ENCODE data around the gene PCDHA8. TPM values are rescaled to one million over a fixed set of nuclear protein-coding genes. Genes with fewer than 3 reads are reported as not detected.
"Not testable (repeated sequence)": the region's sequence is repeated elsewhere in the genome, so short reads cannot be mapped to it uniquely, and the experiment has no call there.

The PCDHA8 gene, protein sequence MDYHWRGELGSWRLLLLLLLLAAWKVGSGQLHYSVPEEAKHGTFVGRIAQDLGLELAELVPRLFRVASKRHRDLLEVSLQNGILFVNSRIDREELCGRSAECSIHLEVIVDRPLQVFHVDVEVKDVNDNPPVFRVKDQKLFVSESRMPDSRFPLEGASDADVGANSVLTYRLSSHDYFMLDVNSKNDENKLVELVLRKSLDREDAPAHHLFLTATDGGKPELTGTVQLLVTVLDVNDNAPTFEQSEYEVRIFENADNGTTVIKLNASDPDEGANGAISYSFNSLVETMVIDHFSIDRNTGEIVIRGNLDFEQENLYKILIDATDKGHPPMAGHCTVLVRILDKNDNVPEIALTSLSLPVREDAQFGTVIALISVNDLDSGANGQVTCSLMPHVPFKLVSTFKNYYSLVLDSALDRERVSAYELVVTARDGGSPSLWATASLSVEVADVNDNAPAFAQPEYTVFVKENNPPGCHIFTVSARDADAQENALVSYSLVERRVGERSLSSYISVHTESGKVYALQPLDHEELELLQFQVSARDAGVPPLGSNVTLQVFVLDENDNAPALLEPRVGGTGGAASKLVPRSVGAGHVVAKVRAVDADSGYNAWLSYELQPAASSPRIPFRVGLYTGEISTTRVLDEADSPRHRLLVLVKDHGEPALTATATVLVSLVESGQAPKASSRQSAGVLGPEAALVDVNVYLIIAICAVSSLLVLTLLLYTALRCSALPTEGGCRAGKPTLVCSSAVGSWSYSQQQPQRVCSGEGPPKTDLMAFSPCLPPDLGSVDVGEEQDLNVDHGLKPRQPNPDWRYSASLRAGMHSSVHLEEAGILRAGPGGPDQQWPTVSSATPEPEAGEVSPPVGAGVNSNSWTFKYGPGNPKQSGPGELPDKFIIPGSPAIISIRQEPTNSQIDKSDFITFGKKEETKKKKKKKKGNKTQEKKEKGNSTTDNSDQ
- polyA plus RNA-seq (2011; rRNA removed) (0.01 TPM in 1 of 2 replicates, not detected in the other), polyA minus RNA-seq (2011; rRNA and poly(A)+ RNA removed) (0.17 and 0.18 TPM in 2 replicates)

- Histone ChIP-seq H3K27me3 (ENCODE audit: control insufficient read depth, insufficient read depth, low read length) (no peaks in the 10 kb centered on the region), H3K4me3 (ENCODE audit: low read depth, low read length) (no peak within 1 kb of the TSS), H3K9me3 (ENCODE audit: control insufficient read depth, insufficient read depth, low read length) (peaks cover 36% of the 10 kb centered on the region), H3K27ac (ENCODE audit: low read depth, low read length) (no peak within 1 kb of the TSS)
- CTCF ChIA-PET: no interaction called here
- POLR2A ChIA-PET: no interaction called here
- no peak for DNase-seq (ENCODE audit: low read depth, low spot score)
- TF ChIP-seq, protein P1, sequence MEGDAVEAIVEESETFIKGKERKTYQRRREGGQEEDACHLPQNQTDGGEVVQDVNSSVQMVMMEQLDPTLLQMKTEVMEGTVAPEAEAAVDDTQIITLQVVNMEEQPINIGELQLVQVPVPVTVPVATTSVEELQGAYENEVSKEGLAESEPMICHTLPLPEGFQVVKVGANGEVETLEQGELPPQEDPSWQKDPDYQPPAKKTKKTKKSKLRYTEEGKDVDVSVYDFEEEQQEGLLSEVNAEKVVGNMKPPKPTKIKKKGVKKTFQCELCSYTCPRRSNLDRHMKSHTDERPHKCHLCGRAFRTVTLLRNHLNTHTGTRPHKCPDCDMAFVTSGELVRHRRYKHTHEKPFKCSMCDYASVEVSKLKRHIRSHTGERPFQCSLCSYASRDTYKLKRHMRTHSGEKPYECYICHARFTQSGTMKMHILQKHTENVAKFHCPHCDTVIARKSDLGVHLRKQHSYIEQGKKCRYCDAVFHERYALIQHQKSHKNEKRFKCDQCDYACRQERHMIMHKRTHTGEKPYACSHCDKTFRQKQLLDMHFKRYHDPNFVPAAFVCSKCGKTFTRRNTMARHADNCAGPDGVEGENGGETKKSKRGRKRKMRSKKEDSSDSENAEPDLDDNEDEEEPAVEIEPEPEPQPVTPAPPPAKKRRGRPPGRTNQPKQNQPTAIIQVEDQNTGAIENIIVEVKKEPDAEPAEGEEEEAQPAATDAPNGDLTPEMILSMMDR (IDR thresholded peaks at IDR 0.05; ENCODE audit: low read depth, low read length): no peak
Measured at GRCh38 chr5:140840978-140841962, at the start of gene PCDHA8. PCDHA8 (plus strand) TSS chr5:140841187; CDS start chr5:140841322, 135 bp downstream.

DNA sequence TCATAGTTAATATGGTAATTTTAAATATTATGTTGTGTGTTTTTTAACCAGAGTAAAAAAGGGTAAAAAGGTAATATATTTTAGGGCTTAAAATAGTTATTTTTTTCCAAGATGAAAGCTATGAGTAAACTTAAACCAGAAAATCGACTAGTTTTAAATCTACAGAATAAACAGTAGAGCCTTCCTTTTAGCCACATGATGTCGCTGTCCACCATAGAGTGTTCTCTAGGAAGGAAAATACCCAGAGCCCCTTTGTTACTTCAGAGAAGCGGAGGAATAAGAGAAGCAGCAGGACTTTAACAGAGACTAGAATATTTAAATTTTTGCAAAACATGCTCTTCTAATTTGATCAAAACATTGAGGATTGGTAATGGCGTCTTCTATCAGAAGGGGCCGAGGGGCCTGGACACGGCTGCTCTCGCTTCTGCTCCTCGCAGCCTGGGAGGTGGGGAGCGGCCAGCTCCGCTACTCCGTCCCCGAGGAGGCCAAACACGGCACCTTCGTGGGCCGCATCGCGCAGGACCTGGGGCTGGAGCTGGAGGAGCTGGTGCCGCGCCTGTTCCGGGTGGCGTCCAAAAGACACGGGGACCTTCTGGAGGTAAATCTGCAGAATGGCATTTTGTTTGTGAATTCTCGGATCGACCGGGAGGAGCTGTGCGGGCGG lies 46.3 kb upstream of the PCDHA8 start, which contains the start of gene PCDHA2:
TSS of gene PCDHA2 (plus strand) at position 258 of the 664 bp plus-strand sequence.
- Histone ChIP-seq H3K27ac (ENCODE audit: low read depth, low read length) (no peak within 1 kb of the TSS), H3K27me3 (ENCODE audit: control insufficient read depth, insufficient read depth, low read length) (no peaks in the 10 kb centered on the region), H3K9me3 (ENCODE audit: control insufficient read depth, insufficient read depth, low read length) (peaks cover 19% of the 10 kb centered on the region), H3K4me3 (ENCODE audit: low read depth, low read length) (no peak within 1 kb of the TSS)
- TF ChIP-seq, protein P1 (IDR thresholded peaks at IDR 0.05; ENCODE audit: low read depth, low read length): no peak
- CTCF ChIA-PET: no interaction called here
- no peak for DNase-seq (ENCODE audit: low read depth, low spot score)
- POLR2A ChIA-PET: no interaction called here

- H3K27me3 ChIP-seq (ENCODE audit: control insufficient read depth, insufficient read depth, low read length): no peaks in the 10 kb centered on the region
- H3K9me3 ChIP-seq (ENCODE audit: control insufficient read depth, insufficient read depth, low read length): peaks cover 19% of the 10 kb centered on the region
- CTCF ChIA-PET: no interaction called here
- POLR2A ChIA-PET: no interaction called here
- DNase-seq (ENCODE audit: low read depth, low spot score): no peak
- H3K27ac ChIP-seq (ENCODE audit: low read depth, low read length): no peak overlapping the region
- TF ChIP-seq, protein P1 (IDR thresholded peaks at IDR 0.05; ENCODE audit: low read depth, low read length): 0 out of 2 replicates have a peak, but pooled peaks have one; percentile 5
- no peak overlapping the region for H3K4me3 ChIP-seq (ENCODE audit: low read depth, low read length)
Measured at GRCh38 chr5:140795259-140795641, 45.7 kb upstream of the PCDHA8 start.

- DNase-seq (ENCODE audit: low read depth, low spot score); POLR2A ChIA-PET; H3K27ac ChIP-seq (ENCODE audit: low read depth, low read length); CTCF ChIA-PET; H3K27me3 ChIP-seq (ENCODE audit: control insufficient read depth, insufficient read depth, low read length); H3K4me3 ChIP-seq (ENCODE audit: low read depth, low read length): not testable (repeated sequence)
- peaks cover 21% of the 10 kb centered on the region for H3K9me3 ChIP-seq (ENCODE audit: control insufficient read depth, insufficient read depth, low read length)
Measured at GRCh38 chr5:140796072-140796717, 44.8 kb upstream of the PCDHA8 start.

Measured in AG04450 (cell line).